ENCODE measurements around the gene DNAH14.

The DNAH14 gene

DNA sequence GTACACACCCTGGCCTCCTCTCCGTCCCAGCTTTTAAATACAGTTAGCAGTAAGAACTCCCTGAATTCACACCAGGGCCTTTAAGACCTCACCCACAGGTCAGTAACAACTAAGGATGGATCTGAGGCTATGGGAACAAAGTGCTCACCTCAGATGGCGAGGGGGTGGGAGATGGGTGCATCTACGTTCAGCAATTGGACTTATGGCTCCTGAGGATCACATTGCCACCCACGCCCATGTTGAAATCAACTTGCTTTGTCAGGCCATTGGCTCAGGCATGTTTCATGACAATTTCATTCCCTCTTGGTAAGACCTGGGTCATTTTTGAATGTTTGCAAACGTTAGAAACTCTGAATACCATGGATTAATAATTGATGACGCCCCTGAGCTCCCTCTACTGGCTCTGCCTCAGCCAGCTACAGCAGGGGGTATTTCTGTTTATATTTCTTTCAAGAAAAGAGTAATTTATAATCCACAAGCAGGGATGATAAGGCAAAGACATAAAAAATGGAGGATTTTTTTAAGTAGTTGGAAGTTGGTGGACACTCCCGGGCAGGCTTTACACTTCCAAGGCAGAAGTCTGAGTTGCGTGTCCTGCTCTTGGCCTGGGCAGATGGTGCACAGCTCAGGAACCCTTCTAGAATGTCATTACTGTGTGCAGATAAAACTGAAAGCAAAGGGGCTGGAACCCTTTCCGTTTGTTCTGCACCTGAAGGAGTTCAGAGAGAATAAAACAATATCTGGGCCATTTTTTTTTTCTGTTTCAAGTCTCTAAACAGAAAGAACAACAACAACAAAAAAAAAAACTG lies 512.0 kb downstream of the DNAH14 start:
- no peak for DNase-seq (ENCODE audit: low read depth, low spot score)
- H3K9me3 ChIP-seq (ENCODE audit: insufficient read depth, low read length): no peaks in the 10 kb centered on the region
- H3K27me3 ChIP-seq (ENCODE audit: insufficient read depth, insufficient read length): no peaks in the 10 kb centered on the region
- TF ChIP-seq SUZ12 (IDR thresholded peaks at IDR 0.05; ENCODE audit: extremely low read depth, insufficient read depth, insufficient read length): no peak
- TF ChIP-seq YY1 (IDR thresholded peaks at IDR 0.05; ENCODE audit: insufficient read depth, insufficient read length): no peak
- TF ChIP-seq ZNF274 (IDR thresholded peaks at IDR 0.05; ENCODE audit: low read depth, low read length): no peak
- no peak overlapping the region for H3K4me3 ChIP-seq (ENCODE audit: insufficient read length, low read depth)
- no peak overlapping the region for H3K9ac ChIP-seq (ENCODE audit: insufficient read length, low read depth)
- peaks cover 7% of the 10 kb centered on the region for H3K4me1 ChIP-seq (ENCODE audit: insufficient read depth, insufficient read length)
- no peaks in the 10 kb centered on the region for H3K36me3 ChIP-seq (ENCODE audit: insufficient read depth, insufficient read length, low read length)

DNA sequence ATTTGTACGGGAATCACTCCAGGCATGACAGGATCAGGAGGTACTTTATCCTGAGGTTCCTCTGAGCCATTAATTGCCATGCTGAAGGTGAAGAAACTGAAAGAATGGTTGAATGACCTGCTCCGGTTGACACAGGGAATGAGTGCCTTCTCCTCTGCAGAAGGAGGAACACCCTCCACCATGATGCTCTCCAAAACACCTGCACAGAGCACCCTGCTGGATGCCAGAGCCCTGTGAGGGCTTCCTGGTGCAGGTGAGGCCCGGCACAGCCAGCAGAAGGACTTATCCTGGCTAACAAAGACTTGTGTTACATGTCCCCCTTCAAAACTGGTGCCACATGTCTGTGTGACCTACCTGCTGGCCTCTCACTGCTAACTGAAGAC lies 512.6 kb downstream of the DNAH14 start:
- Histone ChIP-seq H3K9ac (ENCODE audit: insufficient read length, low read depth) (no peak overlapping the region), H3K36me3 (ENCODE audit: insufficient read depth, insufficient read length, low read length) (no peaks in the 10 kb centered on the region), H3K4me1 (ENCODE audit: insufficient read depth, insufficient read length) (peaks cover 13% of the 10 kb centered on the region), H3K27me3 (ENCODE audit: insufficient read depth, insufficient read length) (no peaks in the 10 kb centered on the region), H3K4me3 (ENCODE audit: insufficient read length, low read depth) (no peak overlapping the region), H3K9me3 (ENCODE audit: insufficient read depth, low read length) (no peaks in the 10 kb centered on the region)
- TF ChIP-seq ZNF274 (IDR thresholded peaks at IDR 0.05; ENCODE audit: low read depth, low read length) (no peak), SUZ12 (IDR thresholded peaks at IDR 0.05; ENCODE audit: extremely low read depth, insufficient read depth, insufficient read length) (no peak), YY1 (IDR thresholded peaks at IDR 0.05; ENCODE audit: insufficient read depth, insufficient read length) (no peak)
- no peak for DNase-seq (ENCODE audit: low read depth, low spot score)

GRCh38 chr1:225445639-225446594 lies 516.4 kb downstream of the DNAH14 start:
- peaks cover 3% of the 10 kb centered on the region for H3K27me3 ChIP-seq (ENCODE audit: insufficient read depth, insufficient read length)
- peaks cover 16% of the 10 kb centered on the region for H3K4me1 ChIP-seq (ENCODE audit: insufficient read depth, insufficient read length)
- H3K4me3 ChIP-seq (ENCODE audit: insufficient read length, low read depth): no peak overlapping the region
- H3K9ac ChIP-seq (ENCODE audit: insufficient read length, low read depth): no peak overlapping the region
- H3K36me3 ChIP-seq (ENCODE audit: insufficient read depth, insufficient read length, low read length): no peaks in the 10 kb centered on the region
- no peak for DNase-seq (ENCODE audit: low read depth, low spot score)
- no peak for TF ChIP-seq ZNF274 (IDR thresholded peaks at IDR 0.05; ENCODE audit: low read depth, low read length)
- no peak for TF ChIP-seq YY1 (IDR thresholded peaks at IDR 0.05; ENCODE audit: insufficient read depth, insufficient read length)
- no peak for TF ChIP-seq SUZ12 (IDR thresholded peaks at IDR 0.05; ENCODE audit: extremely low read depth, insufficient read depth, insufficient read length)
- H3K9me3 ChIP-seq (ENCODE audit: insufficient read depth, low read length): no peaks in the 10 kb centered on the region

DNA sequence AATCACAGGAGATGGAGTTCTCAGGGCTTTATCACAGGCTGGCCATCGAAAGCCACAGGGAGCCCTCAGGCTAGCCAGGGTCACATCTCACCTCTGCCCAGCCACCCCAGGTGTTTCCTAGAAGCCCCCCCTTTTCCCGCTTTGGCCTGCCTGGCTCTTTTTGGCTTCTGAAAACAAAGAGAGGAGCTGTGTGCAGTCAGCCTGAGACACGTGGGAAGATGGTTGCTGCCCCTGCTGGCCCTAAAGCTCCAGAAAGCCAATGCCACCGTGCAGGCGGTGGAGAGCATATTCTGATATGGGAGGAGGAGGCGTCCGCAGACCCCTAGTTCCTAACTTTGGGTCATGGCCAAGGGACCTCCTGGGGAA lies 517.1 kb downstream of the DNAH14 start:
- no peak for TF ChIP-seq ZNF274 (IDR thresholded peaks at IDR 0.05; ENCODE audit: low read depth, low read length)
- TF ChIP-seq YY1 (IDR thresholded peaks at IDR 0.05; ENCODE audit: insufficient read depth, insufficient read length): no peak
- no peak for TF ChIP-seq SUZ12 (IDR thresholded peaks at IDR 0.05; ENCODE audit: extremely low read depth, insufficient read depth, insufficient read length)
- H3K4me1 ChIP-seq (ENCODE audit: insufficient read depth, insufficient read length): peaks cover 16% of the 10 kb centered on the region
- H3K9me3 ChIP-seq (ENCODE audit: insufficient read depth, low read length): no peaks in the 10 kb centered on the region
- DNase-seq (ENCODE audit: low read depth, low spot score): no peak
- H3K9ac ChIP-seq (ENCODE audit: insufficient read length, low read depth): no peak overlapping the region
- peaks cover 3% of the 10 kb centered on the region for H3K27me3 ChIP-seq (ENCODE audit: insufficient read depth, insufficient read length)
- no peaks in the 10 kb centered on the region for H3K36me3 ChIP-seq (ENCODE audit: insufficient read depth, insufficient read length, low read length)
- no peak overlapping the region for H3K4me3 ChIP-seq (ENCODE audit: insufficient read length, low read depth)

GRCh38 chr1:225446981-225447615 lies 517.6 kb downstream of the DNAH14 start:
- DNase-seq (ENCODE audit: low read depth, low spot score): no peak
- no peak for TF ChIP-seq ZNF274 (IDR thresholded peaks at IDR 0.05; ENCODE audit: low read depth, low read length)
- TF ChIP-seq SUZ12 (IDR thresholded peaks at IDR 0.05; ENCODE audit: extremely low read depth, insufficient read depth, insufficient read length): no peak
- no peak for TF ChIP-seq YY1 (IDR thresholded peaks at IDR 0.05; ENCODE audit: insufficient read depth, insufficient read length)
- H3K4me1 ChIP-seq (ENCODE audit: insufficient read depth, insufficient read length): peaks cover 20% of the 10 kb centered on the region
- peaks cover 3% of the 10 kb centered on the region for H3K27me3 ChIP-seq (ENCODE audit: insufficient read depth, insufficient read length)
- no peaks in the 10 kb centered on the region for H3K36me3 ChIP-seq (ENCODE audit: insufficient read depth, insufficient read length, low read length)
- H3K4me3 ChIP-seq (ENCODE audit: insufficient read length, low read depth): no peak overlapping the region
- no peaks in the 10 kb centered on the region for H3K9me3 ChIP-seq (ENCODE audit: insufficient read depth, low read length)
- no peak overlapping the region for H3K9ac ChIP-seq (ENCODE audit: insufficient read length, low read depth)

GRCh38 chr1:225447650-225448089 lies 518.2 kb downstream of the DNAH14 start:
- Histone ChIP-seq H3K4me1 (ENCODE audit: insufficient read depth, insufficient read length) (peaks cover 21% of the 10 kb centered on the region), H3K9ac (ENCODE audit: insufficient read length, low read depth) (no peak overlapping the region)
- DNase-seq (ENCODE audit: low read depth, low spot score): no peak

More at GRCh38 chr1:225447650-225448089, 518.2 kb downstream of the DNAH14 start:
- H3K9me3 ChIP-seq (ENCODE audit: insufficient read depth, low read length): no peaks in the 10 kb centered on the region
- no peaks in the 10 kb centered on the region for H3K36me3 ChIP-seq (ENCODE audit: insufficient read depth, insufficient read length, low read length)
- peaks cover 3% of the 10 kb centered on the region for H3K27me3 ChIP-seq (ENCODE audit: insufficient read depth, insufficient read length)
- no peak overlapping the region for H3K4me3 ChIP-seq (ENCODE audit: insufficient read length, low read depth)
- TF ChIP-seq ZNF274 (IDR thresholded peaks at IDR 0.05; ENCODE audit: low read depth, low read length): no peak
- no peak for TF ChIP-seq SUZ12 (IDR thresholded peaks at IDR 0.05; ENCODE audit: extremely low read depth, insufficient read depth, insufficient read length)
- no peak for TF ChIP-seq YY1 (IDR thresholded peaks at IDR 0.05; ENCODE audit: insufficient read depth, insufficient read length)

All from NT2/D1 (cell line).